ENCODE data around the gene SELENOO. TPM values are rescaled to one million over a fixed set of nuclear protein-coding genes. Genes with fewer than 3 reads are reported as not detected.
A peak's percentile ranks its signal among the peaks of the same experiment; 100 is the strongest.

Gene SELENOO, protein sequence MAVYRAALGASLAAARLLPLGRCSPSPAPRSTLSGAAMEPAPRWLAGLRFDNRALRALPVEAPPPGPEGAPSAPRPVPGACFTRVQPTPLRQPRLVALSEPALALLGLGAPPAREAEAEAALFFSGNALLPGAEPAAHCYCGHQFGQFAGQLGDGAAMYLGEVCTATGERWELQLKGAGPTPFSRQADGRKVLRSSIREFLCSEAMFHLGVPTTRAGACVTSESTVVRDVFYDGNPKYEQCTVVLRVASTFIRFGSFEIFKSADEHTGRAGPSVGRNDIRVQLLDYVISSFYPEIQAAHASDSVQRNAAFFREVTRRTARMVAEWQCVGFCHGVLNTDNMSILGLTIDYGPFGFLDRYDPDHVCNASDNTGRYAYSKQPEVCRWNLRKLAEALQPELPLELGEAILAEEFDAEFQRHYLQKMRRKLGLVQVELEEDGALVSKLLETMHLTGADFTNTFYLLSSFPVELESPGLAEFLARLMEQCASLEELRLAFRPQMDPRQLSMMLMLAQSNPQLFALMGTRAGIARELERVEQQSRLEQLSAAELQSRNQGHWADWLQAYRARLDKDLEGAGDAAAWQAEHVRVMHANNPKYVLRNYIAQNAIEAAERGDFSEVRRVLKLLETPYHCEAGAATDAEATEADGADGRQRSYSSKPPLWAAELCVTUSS
- 12.0 and 14.8 TPM in 2 replicates for total RNA-seq

GRCh38 chr22:50200461-50201190, at the start of gene SELENOO:
Gene SELENOO, plus strand, starts transcription at chr22:50201011. Its CDS starts 26 bp downstream, at chr22:50201037.
- TF ChIP-seq, protein P1, sequence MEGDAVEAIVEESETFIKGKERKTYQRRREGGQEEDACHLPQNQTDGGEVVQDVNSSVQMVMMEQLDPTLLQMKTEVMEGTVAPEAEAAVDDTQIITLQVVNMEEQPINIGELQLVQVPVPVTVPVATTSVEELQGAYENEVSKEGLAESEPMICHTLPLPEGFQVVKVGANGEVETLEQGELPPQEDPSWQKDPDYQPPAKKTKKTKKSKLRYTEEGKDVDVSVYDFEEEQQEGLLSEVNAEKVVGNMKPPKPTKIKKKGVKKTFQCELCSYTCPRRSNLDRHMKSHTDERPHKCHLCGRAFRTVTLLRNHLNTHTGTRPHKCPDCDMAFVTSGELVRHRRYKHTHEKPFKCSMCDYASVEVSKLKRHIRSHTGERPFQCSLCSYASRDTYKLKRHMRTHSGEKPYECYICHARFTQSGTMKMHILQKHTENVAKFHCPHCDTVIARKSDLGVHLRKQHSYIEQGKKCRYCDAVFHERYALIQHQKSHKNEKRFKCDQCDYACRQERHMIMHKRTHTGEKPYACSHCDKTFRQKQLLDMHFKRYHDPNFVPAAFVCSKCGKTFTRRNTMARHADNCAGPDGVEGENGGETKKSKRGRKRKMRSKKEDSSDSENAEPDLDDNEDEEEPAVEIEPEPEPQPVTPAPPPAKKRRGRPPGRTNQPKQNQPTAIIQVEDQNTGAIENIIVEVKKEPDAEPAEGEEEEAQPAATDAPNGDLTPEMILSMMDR (IDR thresholded peaks at IDR 0.05; ENCODE audit: insufficient read depth, low read length, poor library complexity, severe bottlenecking): no peak
- H3K27me3 ChIP-seq (ENCODE audit: control insufficient read depth, insufficient read depth, low read length): no peaks in the 10 kb centered on the region
- no peak for DNase-seq (ENCODE audit: low read depth)
- no peaks in the 10 kb centered on the region for H3K36me3 ChIP-seq (ENCODE audit: control insufficient read depth, insufficient read depth, low read length)
- H3K4me3 ChIP-seq (ENCODE audit: low read depth, low read length): peak within 1 kb of the TSS; percentile 65

- no peak for DNase-seq (ENCODE audit: low read depth)
- TF ChIP-seq, protein P1 (IDR thresholded peaks at IDR 0.05; ENCODE audit: insufficient read depth, low read length, poor library complexity, severe bottlenecking): no peak
- H3K27me3 ChIP-seq (ENCODE audit: control insufficient read depth, insufficient read depth, low read length): no peaks in the 10 kb centered on the region
These were observed 49.0 kb upstream of the SELENOO start for GRCh38 chr22:50151571-50152537.

GRCh38 chr22:50153056-50153755, 47.6 kb upstream of the SELENOO start:
- H3K4me3 ChIP-seq (ENCODE audit: low read depth, low read length): no peak overlapping the region
- TF ChIP-seq, protein P1 (IDR thresholded peaks at IDR 0.05; ENCODE audit: insufficient read depth, low read length, poor library complexity, severe bottlenecking): no peak
- H3K27me3 ChIP-seq (ENCODE audit: control insufficient read depth, insufficient read depth, low read length): peaks cover 5% of the 10 kb centered on the region
- no peaks in the 10 kb centered on the region for H3K36me3 ChIP-seq (ENCODE audit: control insufficient read depth, insufficient read depth, low read length)
- no peak for DNase-seq (ENCODE audit: low read depth)

More at GRCh38 chr22:50151571-50152537, 49.0 kb upstream of the SELENOO start:
- H3K4me3 ChIP-seq (ENCODE audit: low read depth, low read length): no peak overlapping the region
- H3K36me3 ChIP-seq (ENCODE audit: control insufficient read depth, insufficient read depth, low read length): no peaks in the 10 kb centered on the region

- TF ChIP-seq, protein P1 (IDR thresholded peaks at IDR 0.05; ENCODE audit: insufficient read depth, low read length, poor library complexity, severe bottlenecking): no peak
- Histone ChIP-seq H3K36me3 (ENCODE audit: control insufficient read depth, insufficient read depth, low read length) (no peaks in the 10 kb centered on the region), H3K27me3 (ENCODE audit: control insufficient read depth, insufficient read depth, low read length) (peaks cover 5% of the 10 kb centered on the region), H3K4me3 (ENCODE audit: low read depth, low read length) (no peak overlapping the region)
- DNase-seq (ENCODE audit: low read depth): no peak
These were observed 47.1 kb upstream of the SELENOO start for GRCh38 chr22:50153756-50154140.
